Suppressor macrophage treated with lipopolysaccharide for 1 hour (primary cell): ENCODE data around the gene MGAT4A.
A peak's percentile ranks its signal among the peaks of the same experiment; 100 is the strongest.
"Not testable (repeated sequence)": the region's sequence is repeated elsewhere in the genome, so short reads cannot be mapped to it uniquely, and the experiment has no call there.

ENCODE experiments used
- DNase-seq, 3 donors: peaks; one replicate each; pipeline ENCODE4 v3.0.0-alpha.2; 2020 to 2022

The MGAT4A gene

DNA sequence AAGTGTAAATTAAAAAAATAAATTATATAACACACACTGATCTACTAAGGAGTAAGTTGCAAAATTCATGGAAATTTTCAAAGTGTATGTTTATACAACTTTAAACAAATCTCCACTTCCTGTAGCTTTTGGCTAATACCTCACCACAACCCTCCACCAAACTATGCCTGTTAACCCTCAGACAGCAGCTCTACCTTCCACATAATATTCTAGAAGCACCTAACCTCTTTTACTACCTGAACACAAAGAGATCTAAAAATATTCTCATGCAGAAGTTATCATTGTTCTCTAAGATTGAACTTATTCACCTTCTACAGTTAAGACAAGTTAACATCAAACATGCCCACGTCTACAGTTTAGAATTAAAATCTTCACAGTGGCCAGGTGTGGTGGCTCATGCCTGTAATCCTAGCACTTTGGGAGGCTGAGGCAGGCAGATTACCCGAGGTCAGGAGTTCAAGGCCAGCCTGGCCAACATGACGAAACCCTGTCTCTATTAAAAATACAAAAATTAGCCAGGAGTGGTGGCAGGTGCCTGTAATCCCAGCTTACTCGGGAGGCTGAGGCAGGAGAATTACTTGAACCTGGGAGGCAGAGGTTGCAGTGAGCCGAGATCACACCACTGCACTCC, 2.7 kb downstream of the MGAT4A start:
- DNase-seq = not testable (repeated sequence)

DNA sequence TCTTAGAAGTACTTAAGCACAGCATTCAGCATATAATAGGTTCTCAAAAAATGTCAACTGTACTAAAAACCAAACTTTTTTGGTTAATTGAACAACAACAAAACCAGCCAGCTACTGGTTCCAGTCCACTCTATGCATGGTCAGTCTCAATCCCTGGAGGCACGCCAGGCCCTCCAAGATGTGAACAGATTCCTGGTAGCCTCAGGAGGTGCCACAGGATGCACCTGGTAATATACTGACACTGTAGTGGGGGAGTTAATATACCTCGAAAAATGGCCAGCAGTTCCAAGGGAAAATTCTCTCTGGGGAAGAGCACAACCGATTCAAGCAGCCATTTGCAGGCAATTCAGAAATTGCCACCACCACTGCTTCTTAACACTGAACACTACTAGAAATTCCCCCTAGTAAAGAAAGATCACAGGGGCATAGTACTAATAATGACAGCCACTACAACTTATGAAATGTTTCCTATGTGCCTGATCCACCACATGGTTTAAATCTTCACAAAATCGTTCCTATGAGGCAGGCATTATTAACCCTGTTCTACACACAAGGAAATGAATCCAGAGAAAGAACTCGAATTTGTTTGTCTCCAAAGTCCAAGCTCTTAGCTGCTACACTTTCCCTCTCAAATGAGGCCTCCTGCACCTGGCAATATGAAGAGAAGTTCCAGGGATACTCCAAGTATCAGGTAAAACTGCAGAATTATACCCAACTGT, 3.4 kb downstream of the MGAT4A start:
- DNase-seq = no peak

DNA sequence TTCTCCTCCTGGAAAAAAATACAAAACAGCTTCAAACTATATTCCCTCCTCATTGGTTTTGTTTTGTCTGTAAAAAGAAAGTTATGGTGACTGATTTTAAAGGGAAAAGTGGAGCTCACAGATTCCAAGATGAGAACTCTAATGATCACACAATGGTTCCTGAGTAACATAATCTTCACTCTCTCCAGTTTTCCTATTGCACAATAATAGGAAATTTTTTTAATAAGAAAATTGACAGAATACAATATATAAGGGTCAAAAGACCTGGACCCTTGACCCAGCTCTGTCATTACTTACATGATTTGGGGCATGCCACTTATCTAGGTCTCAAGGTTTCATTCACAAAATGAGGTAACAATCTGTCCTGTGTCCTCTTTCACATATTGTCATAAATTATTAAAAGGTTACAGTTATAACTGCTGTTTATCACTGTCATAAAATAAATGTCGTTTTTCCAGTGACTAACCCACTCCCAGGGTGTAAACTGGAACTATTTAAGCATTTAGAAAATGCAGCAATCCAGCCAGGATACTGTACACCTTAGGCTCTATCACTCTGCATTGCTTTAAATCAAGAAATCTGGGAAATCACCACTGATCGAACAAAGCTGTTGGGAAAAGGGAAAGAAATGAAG, 4.1 kb downstream of the MGAT4A start:
- DNase-seq = no peak

DNA sequence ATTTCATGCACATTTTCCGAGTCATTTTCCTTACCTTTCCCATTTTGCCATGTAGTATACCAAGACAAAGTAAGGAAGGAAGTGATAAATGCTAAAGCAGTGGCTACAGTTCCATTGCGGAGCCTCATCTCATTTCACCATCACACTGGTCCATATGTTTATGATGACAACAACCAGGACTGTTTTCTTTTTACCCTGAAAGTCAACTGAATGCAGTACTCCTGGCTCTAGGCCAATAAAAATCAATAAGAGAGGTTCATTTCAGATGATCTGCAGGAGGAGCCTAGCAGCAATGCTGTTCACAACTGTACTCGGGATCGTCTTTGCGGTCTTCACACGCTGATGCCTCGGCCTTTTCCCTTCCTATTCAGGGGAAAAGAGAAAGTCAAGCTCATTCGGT, 4.7 kb downstream of the MGAT4A start:
- no peak for DNase-seq

DNA sequence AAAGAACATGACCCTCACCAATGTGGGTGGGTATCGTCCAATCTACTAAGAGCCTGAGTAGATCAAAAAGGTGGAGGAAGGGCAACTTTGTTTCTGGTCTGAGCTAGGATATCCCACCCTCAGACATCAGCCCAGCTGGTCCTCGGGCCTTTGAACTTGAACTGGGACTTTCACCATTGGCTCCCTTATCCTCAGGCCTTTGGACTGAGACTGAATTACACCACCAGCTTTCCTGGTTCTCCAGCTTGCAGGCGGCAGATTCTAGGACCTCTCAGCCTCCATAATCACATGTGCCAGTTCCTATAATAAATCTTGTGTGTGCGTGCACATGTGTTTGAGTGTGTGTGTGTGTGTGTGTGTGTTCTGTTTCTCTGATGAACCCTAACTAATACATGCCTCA, 10.6 kb downstream of the MGAT4A start:
- no peak for DNase-seq

DNA sequence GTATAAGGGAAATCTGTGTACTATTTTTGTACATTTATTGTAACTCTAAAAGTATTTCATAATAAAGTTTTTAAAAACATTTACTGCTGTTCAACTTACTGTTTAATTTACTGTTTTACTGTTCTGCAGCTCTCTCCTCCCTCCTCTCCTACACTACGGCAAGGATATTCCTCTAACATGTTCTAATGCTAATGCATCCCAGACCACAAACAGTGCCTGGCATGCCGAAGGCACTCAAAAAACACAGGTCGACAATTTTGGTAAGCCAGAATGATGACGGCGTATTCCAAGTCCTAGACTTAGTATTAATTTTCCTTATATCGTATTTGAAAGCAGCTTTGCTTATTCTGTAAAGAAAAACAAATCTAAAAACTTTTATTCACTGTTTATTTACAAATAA, 13.3 kb downstream of the MGAT4A start:
- no peak for DNase-seq

DNA sequence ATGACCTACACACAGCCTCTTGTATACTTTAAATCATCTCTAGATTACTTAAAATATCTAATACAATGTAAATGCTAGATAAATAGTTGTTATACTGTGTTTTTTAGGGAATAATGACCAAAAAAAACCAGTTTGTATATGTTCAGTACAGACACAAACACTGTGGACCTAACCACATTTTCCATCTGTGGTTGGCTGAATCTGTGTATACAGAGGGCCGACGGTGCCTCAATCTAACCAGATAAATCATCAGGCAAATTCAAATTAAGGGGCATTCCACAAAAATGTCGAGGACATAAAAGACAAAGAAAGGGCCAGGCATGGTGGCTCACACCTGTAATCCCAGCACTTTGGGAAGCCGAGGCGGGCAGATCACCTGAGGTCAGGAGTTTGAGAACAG, 14.1 kb downstream of the MGAT4A start:
- no peak for DNase-seq

DNA sequence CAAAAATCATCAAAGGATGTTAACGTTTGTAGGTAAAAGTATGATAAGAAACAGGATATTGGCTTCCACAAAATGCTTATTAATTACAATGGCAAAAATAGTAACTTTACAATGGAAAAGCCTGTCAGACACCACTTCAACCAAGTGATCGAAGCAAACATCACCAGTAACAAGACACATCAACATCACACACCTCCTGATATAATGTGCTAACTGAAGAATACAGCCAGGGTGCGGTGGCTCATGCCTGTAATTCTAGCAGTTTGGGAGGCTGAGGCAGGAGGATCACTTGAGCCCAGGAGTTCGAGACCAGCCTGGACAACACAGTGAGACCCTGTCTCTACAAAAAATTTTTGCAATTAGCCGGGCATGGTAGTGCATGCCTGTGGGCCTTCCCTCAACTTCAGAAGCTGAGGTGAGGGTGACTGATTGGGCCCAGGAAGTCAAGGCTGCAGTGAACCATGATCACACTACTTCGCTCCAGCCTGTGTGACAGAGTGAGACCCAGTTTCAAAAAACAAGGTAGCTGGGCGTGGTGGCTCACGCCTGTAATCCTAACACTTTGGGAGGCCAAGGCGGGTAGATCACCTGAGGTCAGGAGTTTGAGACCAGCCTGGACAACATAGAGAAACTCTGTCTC, 15.0 kb downstream of the MGAT4A start:
- no peak for DNase-seq

DNA sequence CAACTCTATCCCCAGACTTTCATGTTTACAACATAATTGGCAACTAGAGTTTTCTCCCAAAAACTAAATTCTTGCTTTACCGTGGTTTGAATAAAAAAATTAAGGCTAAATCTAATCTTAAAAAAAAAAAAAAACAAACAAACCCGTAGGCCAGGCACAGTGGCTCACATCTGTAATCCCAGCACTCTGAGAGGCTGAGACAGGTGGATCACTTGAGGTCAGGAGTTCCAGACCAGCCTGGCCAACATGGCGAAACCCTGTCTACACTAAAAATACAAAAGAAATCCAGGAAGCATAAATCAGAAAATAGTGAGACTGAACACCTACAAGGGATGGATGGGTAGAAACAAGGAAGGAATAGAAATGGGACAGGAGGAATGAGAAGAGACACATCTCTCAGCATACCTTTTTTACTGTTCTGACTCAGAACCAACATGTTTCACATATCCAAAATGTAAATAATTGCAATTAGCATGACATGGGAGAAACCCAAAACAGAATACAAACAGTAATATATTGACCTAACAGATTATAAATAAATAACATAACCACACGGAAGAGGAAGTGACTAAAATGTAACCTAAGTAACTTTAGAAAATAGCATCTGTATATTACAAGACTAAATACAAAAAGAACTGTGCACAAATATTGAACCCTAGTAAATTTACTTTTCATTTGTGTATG, 17.5 kb downstream of the MGAT4A start:
- DNase-seq = no peak

DNA sequence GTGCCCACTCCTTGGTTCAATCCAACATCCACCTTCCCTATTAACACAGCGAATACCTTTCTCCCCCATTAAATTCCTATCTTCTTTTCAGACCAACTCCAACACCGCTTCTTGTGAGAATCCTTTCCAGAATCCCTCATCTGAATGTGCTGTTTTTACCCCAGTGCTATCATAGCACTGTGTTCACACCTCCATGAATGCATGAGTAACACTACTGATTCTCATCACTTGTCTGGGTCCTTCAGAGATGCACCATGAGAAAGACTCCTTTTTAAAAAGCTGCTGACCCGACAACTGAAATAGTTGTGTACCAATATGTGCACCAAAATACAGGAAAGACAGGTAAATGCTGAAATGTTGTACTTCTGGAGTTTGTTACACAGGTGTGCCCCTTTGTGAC, 18.8 kb downstream of the MGAT4A start:
- no peak for DNase-seq

DNA sequence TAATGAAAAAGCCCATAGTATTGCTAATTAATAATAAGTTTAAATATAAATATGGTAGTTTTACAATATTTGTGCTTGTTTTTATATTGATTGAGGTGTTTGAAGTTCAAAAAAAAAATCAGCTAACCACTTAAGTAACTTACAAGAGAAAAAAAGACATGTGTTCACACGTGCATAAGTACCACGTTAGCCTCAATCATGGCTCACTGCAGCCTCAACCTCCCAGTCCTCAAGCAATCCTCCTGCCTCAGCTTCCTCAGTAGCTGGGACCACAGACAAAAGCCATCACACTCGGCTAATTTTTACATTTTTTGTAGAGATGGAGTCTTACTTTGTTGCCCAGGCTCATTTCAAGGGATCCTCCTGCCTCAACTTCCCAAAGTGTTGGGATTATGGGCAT, 19.4 kb downstream of the MGAT4A start:
- no peak for DNase-seq

DNA sequence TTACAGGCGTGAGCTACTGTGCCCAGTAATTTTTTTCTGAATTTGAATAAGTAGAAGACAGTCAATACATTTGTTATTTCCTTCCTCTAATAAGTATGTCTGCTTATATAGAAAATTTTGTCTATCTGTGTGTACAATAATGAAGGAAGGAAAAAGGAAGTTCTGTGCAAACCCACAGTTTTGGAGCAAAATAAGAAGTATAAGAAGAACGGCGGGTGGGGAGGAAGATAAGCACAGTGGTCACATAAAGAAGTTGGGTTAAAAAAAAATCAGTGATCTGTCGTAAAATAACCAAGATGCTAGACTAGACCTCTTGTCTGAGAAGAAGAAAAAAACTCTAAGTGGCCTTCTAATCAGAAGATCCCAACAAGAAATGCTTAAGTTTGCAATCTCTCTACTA, 20.2 kb downstream of the MGAT4A start:
- peak in 2 of 3 donors; percentile 18 to 41 for DNase-seq

DNA sequence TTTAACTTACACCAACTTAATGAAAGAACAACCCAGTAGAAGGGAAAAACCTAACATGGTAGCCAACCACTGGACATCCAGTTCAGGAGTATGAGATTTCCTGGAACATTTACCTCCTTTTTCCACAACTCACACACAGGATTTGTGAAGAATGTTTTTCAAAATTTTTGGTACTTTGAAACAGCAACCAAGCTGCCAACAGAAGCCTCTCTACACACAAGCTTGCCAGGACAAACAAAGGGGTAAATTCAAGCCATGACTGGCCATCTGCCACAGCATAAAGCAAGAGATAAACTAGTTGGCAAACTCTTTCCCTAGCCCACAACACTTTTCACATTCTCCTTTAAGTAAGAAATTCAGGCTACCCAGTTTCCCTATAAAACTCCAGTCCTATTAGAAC, 21.4 kb downstream of the MGAT4A start:
- no peak for DNase-seq

DNA sequence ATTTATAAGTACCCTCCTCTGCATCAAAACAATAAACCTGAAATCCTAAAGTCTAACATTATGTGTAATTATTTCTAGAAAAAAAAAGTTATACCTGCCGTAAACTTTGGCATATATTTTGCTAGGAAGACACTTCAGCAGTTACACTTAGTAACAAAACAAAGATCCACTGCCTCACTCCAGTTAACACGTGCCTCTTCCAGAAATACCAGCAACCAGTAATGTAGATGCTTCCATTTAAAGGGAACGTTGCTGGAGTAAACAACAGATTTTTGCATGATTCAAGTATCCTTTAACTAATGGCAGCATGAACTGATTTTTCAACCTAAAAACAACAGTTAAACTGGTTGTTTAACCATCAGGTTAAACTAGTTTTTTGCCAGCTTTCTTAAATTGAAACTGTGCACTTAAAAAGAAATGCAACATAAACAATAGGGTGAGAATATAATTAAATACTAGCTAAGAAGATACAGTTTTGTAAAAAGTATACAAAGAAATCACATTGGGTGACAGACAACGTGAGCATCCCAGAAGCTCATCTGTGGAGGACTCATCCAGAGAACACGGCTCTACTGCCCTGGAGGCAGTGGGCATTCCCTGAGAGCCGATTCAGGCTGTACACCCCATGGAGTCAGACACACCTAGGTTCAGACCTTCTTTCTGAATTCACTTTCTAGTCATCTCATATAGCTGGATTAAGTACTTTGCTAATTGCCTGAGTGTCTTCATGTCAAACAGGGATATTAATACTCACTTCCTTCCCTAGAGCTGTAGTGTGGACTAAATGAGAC, 22.3 kb downstream of the MGAT4A start:
- DNase-seq = no peak

DNA sequence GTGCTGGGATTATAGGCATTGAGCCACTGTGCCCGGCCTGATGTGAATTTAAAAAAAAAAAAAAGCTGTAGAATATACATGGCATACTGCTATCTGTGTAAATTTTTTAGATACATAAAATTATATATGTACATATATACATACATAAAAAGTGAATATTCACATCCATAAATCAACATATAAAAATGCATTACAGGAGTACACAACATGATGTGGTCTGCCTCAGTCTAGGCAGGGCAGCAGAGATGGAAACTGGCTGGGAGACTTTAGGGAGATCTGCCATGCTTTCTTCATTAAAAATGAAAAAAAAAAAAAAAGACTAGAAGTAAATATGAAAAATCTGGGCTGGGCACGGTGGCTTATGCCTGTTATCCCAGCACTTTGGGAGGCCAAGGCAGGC, 24.3 kb downstream of the MGAT4A start:
- no peak for DNase-seq

DNA sequence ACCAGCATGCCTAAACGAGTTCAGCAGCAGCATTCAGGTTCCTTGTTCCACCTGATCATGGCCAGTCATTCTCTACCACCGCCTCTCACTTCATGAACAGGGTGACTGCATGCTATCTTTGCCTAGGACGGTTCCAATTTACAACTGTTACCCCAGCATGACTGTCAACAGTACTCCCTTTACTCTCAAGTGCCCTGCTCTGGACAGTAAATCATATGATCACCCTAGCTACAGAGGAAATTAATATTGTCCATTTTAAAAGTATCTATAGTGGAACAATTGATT, 25.7 kb downstream of the MGAT4A start:
- no peak for DNase-seq

DNA sequence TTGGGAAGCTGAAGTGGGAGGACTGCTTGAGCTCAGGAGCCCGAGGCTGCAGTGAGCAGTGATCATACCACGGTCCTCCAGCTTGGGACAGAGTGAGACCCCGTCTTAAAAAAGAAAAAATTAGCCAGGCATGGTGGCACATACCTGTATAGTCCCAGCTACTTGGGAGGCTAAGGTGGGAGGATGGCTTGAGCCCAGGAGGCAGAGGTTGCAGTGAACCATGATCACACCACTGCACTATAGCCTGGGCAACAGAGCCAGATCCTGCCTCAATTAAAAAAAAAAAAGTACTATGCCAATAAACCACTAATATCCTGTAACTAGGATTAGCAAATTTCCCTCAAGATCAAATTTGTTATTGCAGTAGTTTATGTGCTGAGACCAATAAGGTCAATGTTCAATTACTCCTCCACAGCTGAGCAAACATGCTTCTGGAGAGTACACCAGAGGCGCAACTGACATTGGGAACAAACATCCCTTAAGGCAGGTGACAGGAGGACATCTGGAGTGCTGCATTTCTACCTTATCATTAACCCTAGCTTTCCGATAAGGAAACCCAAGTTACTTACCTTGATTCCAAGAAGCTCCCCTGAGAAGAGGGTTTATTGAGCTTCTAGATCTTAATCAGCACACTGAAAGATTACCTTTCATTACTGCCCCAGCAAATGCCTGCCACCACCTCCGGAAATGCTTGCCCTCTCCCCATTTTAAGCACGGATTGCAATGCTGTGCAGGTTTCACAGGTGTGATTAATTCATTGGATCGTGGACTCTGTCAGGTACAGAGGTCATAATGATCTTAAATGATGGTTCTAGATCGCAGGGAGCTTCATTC, 26.2 kb downstream of the MGAT4A start:
- no peak for DNase-seq

DNA sequence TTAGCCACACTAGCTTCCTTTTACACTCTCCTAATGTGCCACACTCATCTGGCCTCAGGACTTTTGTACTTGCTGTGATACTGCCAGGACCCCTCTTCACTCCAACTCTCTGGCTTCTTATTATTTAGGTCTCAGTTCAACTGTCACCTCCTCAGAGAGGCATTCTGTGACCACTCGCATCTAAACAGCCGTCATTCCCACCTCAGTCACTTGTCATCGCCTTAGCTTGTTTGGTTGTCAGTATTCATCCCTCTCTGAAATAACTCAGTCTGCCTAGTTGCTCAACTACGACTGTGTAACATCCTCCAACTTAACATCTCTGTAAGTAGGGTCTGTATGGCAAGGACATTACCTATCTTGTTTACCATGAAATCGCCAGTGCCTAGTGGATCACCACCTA, 27.2 kb downstream of the MGAT4A start:
- no peak for DNase-seq

DNA sequence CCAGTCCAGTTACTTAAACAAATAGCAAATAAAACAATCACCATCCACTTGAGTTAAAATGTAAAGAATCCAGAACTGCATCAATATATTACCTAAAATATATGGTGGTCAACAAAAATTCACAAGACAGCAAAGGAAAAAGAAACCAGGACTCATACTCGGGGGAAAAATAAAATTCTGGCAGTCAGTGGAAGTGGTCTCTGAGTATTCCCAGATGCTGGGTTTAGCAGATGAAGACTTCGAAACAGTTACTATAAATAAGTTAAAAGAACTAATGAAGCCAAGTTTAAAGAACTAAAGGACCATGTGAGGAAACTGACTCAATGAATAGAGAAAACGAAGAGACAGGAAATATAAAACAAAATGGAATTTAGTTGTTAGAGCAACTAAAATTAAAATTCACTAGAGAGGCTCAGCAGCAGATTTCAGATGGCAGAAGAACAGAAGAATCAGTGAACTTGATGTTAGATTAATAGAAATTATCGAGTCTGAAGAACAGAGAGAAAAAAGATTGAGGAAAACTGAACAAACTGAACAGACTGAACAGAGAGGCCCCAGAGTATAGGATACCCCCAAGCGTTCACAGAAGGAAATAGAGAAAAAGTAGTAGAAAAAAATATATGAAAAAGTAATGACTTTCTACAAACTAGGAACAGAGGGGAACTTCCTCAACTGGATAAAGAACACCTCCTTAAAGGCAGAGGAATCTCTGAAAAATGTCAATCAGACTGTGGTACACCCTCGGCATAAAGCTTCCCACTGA, 27.9 kb downstream of the MGAT4A start:
- DNase-seq = no peak

DNA sequence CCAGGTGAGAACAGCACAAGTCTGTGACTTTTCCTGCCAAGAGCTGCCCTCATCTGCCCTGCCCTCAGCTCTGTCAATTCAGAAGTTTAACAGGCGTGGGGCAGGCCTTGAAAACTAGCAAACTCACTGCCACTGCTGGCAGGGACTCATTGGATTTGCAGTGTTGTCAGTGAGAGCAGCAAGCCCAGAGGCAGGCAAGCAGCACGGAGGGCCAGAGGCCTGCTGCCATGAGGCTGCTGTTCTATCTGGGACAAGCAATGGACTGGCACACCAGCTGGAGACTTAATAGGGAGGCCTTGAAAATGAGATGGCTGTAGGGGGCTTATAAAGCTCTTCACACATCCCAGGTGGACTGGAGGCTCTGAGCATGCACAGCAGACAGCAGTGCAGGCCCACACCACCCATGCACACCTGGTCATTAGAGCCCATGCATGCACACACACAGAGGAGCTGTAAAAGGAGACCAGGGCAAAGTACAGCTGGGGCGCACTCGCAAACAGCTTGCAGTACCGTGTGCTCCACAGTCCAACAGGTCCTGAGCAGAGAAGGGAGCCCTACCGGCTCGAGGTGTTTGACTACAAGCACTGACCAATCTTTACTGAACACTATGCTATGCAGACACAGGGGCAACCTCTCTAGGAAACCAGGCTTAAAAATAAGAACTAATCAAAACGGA, 28.7 kb downstream of the MGAT4A start:
- no peak for DNase-seq
